Measurements from ENCODE around the gene ZNF516. TPM values are rescaled to one million over a fixed set of nuclear protein-coding genes. Genes with fewer than 3 reads are reported as not detected.

Gene ZNF516
- total and polyA plus RNA-seq, 2 experiments from 2014 or later: 17.8 to 29.4 TPM

- H3K4me2 ChIP-seq (ENCODE audit: unreplicated experiment): no peak overlapping the region
- H3K27ac ChIP-seq: no peak overlapping the region
- H3K27me3 ChIP-seq (replicated peaks; ENCODE audit: insufficient read depth): no peaks in the 10 kb centered on the region; the same call in 1 of the 2 replicates
- no peak overlapping the region for H3K9ac ChIP-seq
- no peaks in the 10 kb centered on the region for H3K79me2 ChIP-seq (ENCODE audit: insufficient read depth)
- no peak overlapping the region for H2AFZ ChIP-seq
- H3K9me2 ChIP-seq (ENCODE audit: insufficient read depth): no peaks in the 10 kb centered on the region
- no peaks in the 10 kb centered on the region for H4K20me1 ChIP-seq (ENCODE audit: insufficient read depth)
- no peaks in the 10 kb centered on the region for H3F3A ChIP-seq (ENCODE audit: insufficient read depth)
- no peaks in the 10 kb centered on the region for H3K4me1 ChIP-seq (ENCODE audit: insufficient read depth)
- 45 to 49% methylated on average over 7 of the region's 7 CpGs for WGBS, 2 experiments (ENCODE audit: low coverage in 1 of 2, low lambda C conversion rate in 2 of 2, missing lambda C conversion rate in 2 of 2)
- in situ Hi-C loops (cut with MboI): no loop called here
- no peaks in the 10 kb centered on the region for H3K36me3 ChIP-seq (ENCODE audit: low read depth)
- no peak overlapping the region for H3K4me3 ChIP-seq
- no peaks in the 10 kb centered on the region for H3K9me3 ChIP-seq (ENCODE audit: low read depth)
- DNase-seq: no peak
- TF ChIP-seq EZH2phosphoT487 (IDR thresholded peaks at IDR 0.05; ENCODE audit: insufficient read depth, low read depth): no peak
Measured at GRCh38 chr18:76322686-76323085, 172.4 kb downstream of the ZNF516 start.

DNA sequence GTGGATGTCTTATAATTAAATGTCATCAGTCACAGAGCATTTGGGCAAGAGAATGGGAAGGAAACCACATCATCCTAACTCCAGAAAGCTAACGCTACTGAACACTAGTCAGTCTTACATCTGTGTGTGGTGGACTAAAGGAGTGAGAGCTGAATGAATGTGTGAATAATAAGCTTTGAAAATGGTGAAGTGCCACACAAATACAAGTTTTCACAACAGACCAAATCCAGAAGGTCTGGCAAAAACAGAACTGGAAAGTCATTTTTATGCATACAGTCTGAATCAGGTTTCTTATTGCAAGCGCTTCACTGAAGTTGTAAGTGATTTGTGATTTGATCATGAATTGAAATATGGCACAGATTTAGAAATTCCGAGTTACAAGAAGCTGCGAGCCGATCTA lies 175.7 kb downstream of the ZNF516 start:
- H3K9ac ChIP-seq: no peak overlapping the region
- no peak overlapping the region for H3K4me2 ChIP-seq (ENCODE audit: unreplicated experiment)
- no peaks in the 10 kb centered on the region for H4K20me1 ChIP-seq (ENCODE audit: insufficient read depth)
- no peaks in the 10 kb centered on the region for H3K4me1 ChIP-seq (ENCODE audit: insufficient read depth)
- H3K4me3 ChIP-seq: no peak overlapping the region
- no peaks in the 10 kb centered on the region for H3K79me2 ChIP-seq (ENCODE audit: insufficient read depth)
- H3K27me3 ChIP-seq (replicated peaks; ENCODE audit: insufficient read depth): no peaks in the 10 kb centered on the region
- no peak for DNase-seq
- in situ Hi-C loops (cut with MboI): no loop called here
- H3K27ac ChIP-seq: no peak overlapping the region
- no peaks in the 10 kb centered on the region for H3K9me2 ChIP-seq (ENCODE audit: insufficient read depth)
- H2AFZ ChIP-seq: no peak overlapping the region
- 63 to 72% methylated on average over 5 of the region's 5 CpGs for WGBS, 2 experiments (ENCODE audit: low coverage in 1 of 2, low lambda C conversion rate in 2 of 2, missing lambda C conversion rate in 2 of 2)
- no peaks in the 10 kb centered on the region for H3K36me3 ChIP-seq (ENCODE audit: low read depth)
- no peak for TF ChIP-seq EZH2 (IDR thresholded peaks at IDR 0.05; ENCODE audit: insufficient read depth, poor library complexity, severe bottlenecking)
- TF ChIP-seq EZH2phosphoT487 (IDR thresholded peaks at IDR 0.05; ENCODE audit: insufficient read depth, low read depth): no peak
- H3K9me3 ChIP-seq (ENCODE audit: low read depth): no peaks in the 10 kb centered on the region
- H3F3A ChIP-seq (ENCODE audit: insufficient read depth): no peaks in the 10 kb centered on the region

DNA sequence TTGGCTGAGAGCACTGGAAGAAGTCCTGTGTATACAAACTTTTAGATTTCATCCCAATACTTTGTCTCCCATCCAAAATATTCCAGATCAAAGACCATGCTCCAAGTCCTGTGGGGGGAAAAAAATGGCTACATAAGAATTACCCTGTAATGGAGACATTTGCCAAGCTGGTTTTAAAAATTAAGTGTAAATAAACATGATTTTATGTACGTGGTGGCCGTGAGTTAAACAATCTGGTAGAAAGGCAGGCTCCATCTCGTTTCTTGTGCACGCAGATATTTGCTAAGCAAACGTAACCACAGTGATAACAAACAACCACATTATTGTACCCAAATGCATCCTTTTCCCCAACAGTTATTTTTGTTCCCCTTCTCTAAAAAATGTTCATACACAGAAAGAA lies 176.4 kb downstream of the ZNF516 start:
- H3K4me2 ChIP-seq (ENCODE audit: unreplicated experiment): no peak overlapping the region
- no peak for DNase-seq
- H3K4me1 ChIP-seq (ENCODE audit: insufficient read depth): no peaks in the 10 kb centered on the region
- no peaks in the 10 kb centered on the region for H3K36me3 ChIP-seq (ENCODE audit: low read depth)
- H3K9me2 ChIP-seq (ENCODE audit: insufficient read depth): no peaks in the 10 kb centered on the region
- WGBS, 2 experiments (ENCODE audit: low coverage in 1 of 2, low lambda C conversion rate in 2 of 2, missing lambda C conversion rate in 2 of 2): 60 to 65% methylated on average over 5 of the region's 5 CpGs
- no peaks in the 10 kb centered on the region for H3K27me3 ChIP-seq (replicated peaks; ENCODE audit: insufficient read depth)
- H4K20me1 ChIP-seq (ENCODE audit: insufficient read depth): no peaks in the 10 kb centered on the region
- H3K27ac ChIP-seq: no peak overlapping the region
- no peak overlapping the region for H3K9ac ChIP-seq
- no peaks in the 10 kb centered on the region for H3K9me3 ChIP-seq (ENCODE audit: low read depth)
- H3K79me2 ChIP-seq (ENCODE audit: insufficient read depth): no peaks in the 10 kb centered on the region
- in situ Hi-C loops (cut with MboI): no loop called here
- no peak overlapping the region for H2AFZ ChIP-seq
- no peak overlapping the region for H3K4me3 ChIP-seq
- TF ChIP-seq EZH2 (IDR thresholded peaks at IDR 0.05; ENCODE audit: insufficient read depth, poor library complexity, severe bottlenecking) (no peak), EZH2phosphoT487 (IDR thresholded peaks at IDR 0.05; ENCODE audit: insufficient read depth, low read depth) (no peak)
- no peaks in the 10 kb centered on the region for H3F3A ChIP-seq (ENCODE audit: insufficient read depth)

DNA sequence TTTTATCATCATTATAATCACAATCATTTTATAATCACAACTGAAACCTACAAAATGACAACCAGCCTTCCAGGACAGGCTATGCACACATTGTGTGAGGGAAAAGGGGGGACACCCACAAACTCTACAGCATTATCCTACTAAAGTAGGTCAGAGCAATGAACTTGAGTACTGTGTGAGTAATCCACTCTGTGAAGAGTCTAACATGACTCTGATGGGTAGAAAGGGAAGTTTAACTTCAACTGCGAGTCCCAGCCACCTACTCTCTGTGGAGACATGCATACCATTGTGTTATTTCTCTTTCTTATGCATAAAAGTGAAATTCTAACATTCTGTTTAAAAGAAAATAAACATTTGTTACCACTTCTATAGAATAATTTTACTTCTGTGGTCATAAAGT lies 177.9 kb downstream of the ZNF516 start:
- Histone ChIP-seq H3K36me3 (ENCODE audit: low read depth) (no peaks in the 10 kb centered on the region), H3F3A (ENCODE audit: insufficient read depth) (no peaks in the 10 kb centered on the region), H3K9me2 (ENCODE audit: insufficient read depth) (no peaks in the 10 kb centered on the region), H3K9ac (no peak overlapping the region), H3K4me3 (no peak overlapping the region), H2AFZ (no peak overlapping the region), H3K4me2 (ENCODE audit: unreplicated experiment) (no peak overlapping the region), H4K20me1 (ENCODE audit: insufficient read depth) (no peaks in the 10 kb centered on the region), H3K9me3 (ENCODE audit: low read depth) (no peaks in the 10 kb centered on the region), H3K27ac (no peak overlapping the region), H3K79me2 (ENCODE audit: insufficient read depth) (no peaks in the 10 kb centered on the region), H3K4me1 (ENCODE audit: insufficient read depth) (no peaks in the 10 kb centered on the region), H3K27me3 (replicated peaks; ENCODE audit: insufficient read depth) (no peaks in the 10 kb centered on the region)
- WGBS, 2 experiments (ENCODE audit: low coverage in 1 of 2, low lambda C conversion rate in 2 of 2, missing lambda C conversion rate in 2 of 2): 45 to 48% methylated on average over 1 of the region's 1 CpG
- in situ Hi-C loops (cut with MboI): no loop called here
- no peak for DNase-seq
- TF ChIP-seq EZH2phosphoT487 (IDR thresholded peaks at IDR 0.05; ENCODE audit: insufficient read depth, low read depth) (no peak), EZH2 (IDR thresholded peaks at IDR 0.05; ENCODE audit: insufficient read depth, poor library complexity, severe bottlenecking) (no peak)

GRCh38 chr18:76315722-76316230 lies 179.3 kb downstream of the ZNF516 start:
- Histone ChIP-seq H4K20me1 (ENCODE audit: insufficient read depth) (no peaks in the 10 kb centered on the region), H3K4me2 (ENCODE audit: unreplicated experiment) (no peak overlapping the region), H3K27ac (no peak overlapping the region), H3K9me2 (ENCODE audit: insufficient read depth) (no peaks in the 10 kb centered on the region), H3K27me3 (replicated peaks; ENCODE audit: insufficient read depth) (no peaks in the 10 kb centered on the region), H3K79me2 (ENCODE audit: insufficient read depth) (no peaks in the 10 kb centered on the region), H3K4me3 (no peak overlapping the region), H3K4me1 (ENCODE audit: insufficient read depth) (no peaks in the 10 kb centered on the region), H3K9ac (no peak overlapping the region), H3F3A (ENCODE audit: insufficient read depth) (no peaks in the 10 kb centered on the region), H2AFZ (no peak overlapping the region), H3K36me3 (ENCODE audit: low read depth) (no peaks in the 10 kb centered on the region), H3K9me3 (ENCODE audit: low read depth) (no peaks in the 10 kb centered on the region)
- DNase-seq: no peak
- no peak for TF ChIP-seq EZH2 (IDR thresholded peaks at IDR 0.05; ENCODE audit: insufficient read depth, poor library complexity, severe bottlenecking)
- TF ChIP-seq EZH2phosphoT487 (IDR thresholded peaks at IDR 0.05; ENCODE audit: insufficient read depth, low read depth): no peak
- 11 to 13% methylated on average over 5 of the region's 5 CpGs for WGBS, 2 experiments (ENCODE audit: low coverage in 1 of 2, low lambda C conversion rate in 2 of 2, missing lambda C conversion rate in 2 of 2)
- in situ Hi-C loops (cut with MboI): no loop called here

Data from GM23248 (cell line).